ENCODE results near the gene HOXD10. TPM values are rescaled to one million over a fixed set of nuclear protein-coding genes. Genes with fewer than 3 reads are reported as not detected.

HOXD10 gene
- total RNA-seq, result not detected in 2 replicates

- H3K36me3 Mint-ChIP-seq (ENCODE audit: low read depth), result no peaks in the 10 kb centered on the region
- CTCF ChIA-PET, result no interaction called here
- intact Hi-C loops (cut with micrococcal nuclease), result no loop called here
- H3K9me3 Mint-ChIP-seq, result no peaks in the 10 kb centered on the region
- H3K4me1 Mint-ChIP-seq, result peaks cover 4% of the 10 kb centered on the region
- H3K27me3 Mint-ChIP-seq, result peaks cover 75% of the 10 kb centered on the region
- DNase-seq (no peak), ATAC-seq (ENCODE audit: low read depth) (no peak)
- TF ChIP-seq CTCF (IDR thresholded peaks at IDR 0.05), result no peak
- H3K27ac Mint-ChIP-seq, result no peak within 1 kb of the TSS
- H3K4me3 Mint-ChIP-seq, result no peak within 1 kb of the TSS
- POLR2A ChIA-PET, result no interaction called here
Measured at GRCh38 chr2:176115883-176116813, at the start of gene HOXD10. Gene HOXD10 (plus strand): TSS chr2:176116778. CDS start chr2:176116834, 56 bp downstream.

- TF ChIP-seq CTCF (IDR thresholded peaks at IDR 0.05), result no peak
- ATAC-seq (ENCODE audit: low read depth) (no peak), DNase-seq (no peak)
- ChIA-PET POLR2A (no interaction called here), CTCF (no interaction called here)
- no peak overlapping the region for H3K27ac Mint-ChIP-seq
- H3K4me1 Mint-ChIP-seq, result peaks cover 3% of the 10 kb centered on the region
- H3K36me3 Mint-ChIP-seq (ENCODE audit: low read depth), result no peaks in the 10 kb centered on the region
- H3K27me3 Mint-ChIP-seq, result peaks cover 68% of the 10 kb centered on the region
- H3K4me3 Mint-ChIP-seq, result no peak overlapping the region
- H3K9me3 Mint-ChIP-seq, result no peaks in the 10 kb centered on the region
- intact Hi-C loops (cut with micrococcal nuclease), result no loop called here
Measured at GRCh38 chr2:176067589-176068418, 48.8 kb upstream of the HOXD10 start.

GRCh38 chr2:176068419-176068832 is 48.2 kb upstream of the HOXD10 start:
- ChIA-PET CTCF (no interaction called here), POLR2A (no interaction called here)
- ATAC-seq (ENCODE audit: low read depth) (no peak), DNase-seq (no peak)
- H3K9me3 Mint-ChIP-seq, result no peaks in the 10 kb centered on the region
- intact Hi-C loops (cut with micrococcal nuclease), result no loop called here
- peaks cover 72% of the 10 kb centered on the region for H3K27me3 Mint-ChIP-seq
- no peak overlapping the region for H3K27ac Mint-ChIP-seq
- TF ChIP-seq CTCF (IDR thresholded peaks at IDR 0.05), result no peak
- no peak overlapping the region for H3K4me3 Mint-ChIP-seq
- H3K36me3 Mint-ChIP-seq (ENCODE audit: low read depth), result no peaks in the 10 kb centered on the region
- peaks cover 3% of the 10 kb centered on the region for H3K4me1 Mint-ChIP-seq

GRCh38 chr2:176071330-176072291 is 45.0 kb upstream of the HOXD10 start:
- no peak overlapping the region for H3K27ac Mint-ChIP-seq
- CTCF ChIA-PET, result no interaction called here
- H3K4me3 Mint-ChIP-seq, result no peak overlapping the region

More at GRCh38 chr2:176071330-176072291, 45.0 kb upstream of the HOXD10 start:
- ATAC-seq (ENCODE audit: low read depth) (no peak), DNase-seq (no peak)
- peaks cover 3% of the 10 kb centered on the region for H3K4me1 Mint-ChIP-seq
- no peaks in the 10 kb centered on the region for H3K9me3 Mint-ChIP-seq
- POLR2A ChIA-PET, result no interaction called here
- no peak for TF ChIP-seq CTCF (IDR thresholded peaks at IDR 0.05)
- no peaks in the 10 kb centered on the region for H3K36me3 Mint-ChIP-seq (ENCODE audit: low read depth)
- intact Hi-C loops (cut with micrococcal nuclease), result no loop called here
- H3K27me3 Mint-ChIP-seq, result peaks cover 78% of the 10 kb centered on the region
